K562 (cell line): ENCODE data around the gene LIFR. TPM values are rescaled to one million over a fixed set of nuclear protein-coding genes. Genes with fewer than 3 reads are reported as not detected.

Experiments
- ADNP ChIP-seq: fragments of 200-800 bp; sonication (Bioruptor generic); IDR thresholded peaks from 2 replicates; pipeline ENCODE4 v1.6.1; 2016; ENCODE audit warnings: missing genetic modification characterization, missing compliant biosample characterization
- ATF7 ChIP-seq: fragments of 450-650 bp; IDR thresholded peaks from 2 replicates; pipeline ENCODE4 v1.7.1; 2014; ENCODE audit warnings: mild to moderate bottlenecking, moderate library complexity
- CBX5 ChIP-seq: IDR thresholded peaks from 2 replicates; pipeline ENCODE4 v1.6.1; 2014; ENCODE audit warnings: low read depth, borderline replicate concordance
- CCNT2 ChIP-seq: IDR thresholded peaks from 2 replicates; pipeline ENCODE4 v1.6.1; 2011; ENCODE audit warnings: borderline replicate concordance, low read depth, mild to moderate bottlenecking, moderate library complexity, mixed read lengths, low read length; ENCODE audit not compliant: insufficient read length; ENCODE audit errors: extremely low read depth
- CREB3L1 ChIP-seq: fragments of 450-650 bp; IDR thresholded peaks from 2 replicates; pipeline ENCODE4 v1.6.1; 2014; ENCODE audit warnings: low read depth, mild to moderate bottlenecking, moderate library complexity, borderline replicate concordance
- DPF2 ChIP-seq: fragments of 450-650 bp; IDR thresholded peaks from 2 replicates; pipeline ENCODE4 v1.6.1; 2016
- HNRNPL ChIP-seq: fragments of 200-400 bp; formaldehyde crosslinking; IDR thresholded peaks from 2 replicates; pipeline ENCODE4 v1.6.1; 2017; ENCODE audit warnings: low read depth, mild to moderate bottlenecking, low read length
- L3MBTL2 ChIP-seq: fragments of 450-650 bp; IDR thresholded peaks from 2 replicates; pipeline ENCODE4 v1.6.1; 2016; ENCODE audit warnings: mild to moderate bottlenecking, moderate library complexity
- MTF1 ChIP-seq: fragments of 250-450 bp; sonication (Bioruptor Pico); IDR thresholded peaks from 2 replicates; pipeline ENCODE4 v1.9.0; 2021; ENCODE audit warnings: moderate library complexity, mild to moderate bottlenecking, inconsistent platforms, borderline replicate concordance
- PHF21A ChIP-seq: fragments of 450-650 bp; IDR thresholded peaks from 2 replicates; pipeline ENCODE4 v1.6.1; 2017; ENCODE audit warnings: low read depth, borderline replicate concordance
- POLR2H ChIP-seq: IDR thresholded peaks from 2 replicates; pipeline ENCODE4 v1.6.1; 2016; ENCODE audit warnings: missing genetic modification characterization, low read depth, mild to moderate bottlenecking, control low read depth, missing compliant biosample characterization, moderate library complexity
- SOX6 ChIP-seq: fragments of 450-650 bp; IDR thresholded peaks from 2 replicates; pipeline ENCODE4 v1.6.1; 2014; ENCODE audit warnings: mild to moderate bottlenecking
- ZBTB40 ChIP-seq, 2 experiments: fragments of 450-650 bp in 1 of 2; sonication (generic) in 1 of 2; formaldehyde crosslinking in 1 of 2; IDR thresholded peaks; 2 replicates each; pipeline versions ENCODE4 v1.7.1 to v1.9.0; 2016 to 2022; ENCODE audit warnings: inconsistent platforms in 1 of 2, mild to moderate bottlenecking in 1 of 2, missing genetic modification reagents in 1 of 2
- ZBTB9 ChIP-seq: fragments of 450-650 bp; formaldehyde crosslinking; IDR thresholded peaks from 2 replicates; pipeline ENCODE4 v1.4.0; 2020; ENCODE audit warnings: mild to moderate bottlenecking, moderate library complexity
- ZNF354B ChIP-seq: fragments of 250-450 bp; sonication (Bioruptor Pico); IDR thresholded peaks from 2 replicates; pipeline ENCODE4 v1.4.0; 2020
- polyA plus RNA-seq, 8 experiments: library from polyadenylated mRNA; depleted of rRNA in 4 of 8; stranded (reverse) in 5 of 8; unstranded in 3 of 8; fragments of >200 nt; fragmentation: Nextera tagmentation in 2 of 8; fragmentation: Illumina TruSeq in 1 of 8; extraction: Ambion mirVana in 2 of 8; extraction: Trizol in 1 of 8; gene quantifications; 2 replicates each; pipeline versions ENCODE4 v1.2.1 to v1.2.3, GENCODE V29; 2011 to 2014; ENCODE audit warnings: inconsistent platforms in 1 of 8, missing spikeins in 1 of 8
- total RNA-seq, 7 experiments: library from RNA; depleted of rRNA in 6 of 7; stranded (reverse); fragments of >200 nt in 6 of 7; fragmentation: Illumina TruSeq in 2 of 7; extraction: Trizol in 2 of 7; gene quantifications; 2 replicates each; pipeline versions ENCODE4 v1.2.1 to v1.2.3, GENCODE V29; 2011 to 2021; ENCODE audit warnings: low replicate concordance in 1 of 7

Gene LIFR
- total and polyA plus RNA-seq, 9 of the 15 experiments (the other 6 are each of a cell fraction or from before 2014, with no cell fraction given), result 0.43 to 5.7 (median 3.3) TPM

GRCh38 chr5:38556599-38557307 lies at the start of gene LIFR (continued):
- TF ChIP-seq ZBTB9 (no peak), ZBTB40 (IDR thresholded peaks at IDR 0.05) (peak; percentile 37; the same call in 1 of the 2 replicates), ZBTB40 (CRISPR knock-in tag; IDR thresholded peaks at IDR 0.05) (no peak), CCNT2 (peak; percentile 47), HNRNPL (no peak), ADNP (tag) (no peak), DPF2 (no peak), ZNF354B (CRISPR knock-in tag) (no peak), ATF7 (peak; percentile 24; the same call in 1 of the 2 replicates), CREB3L1 (peak; percentile 25; the same call in 1 of the 2 replicates), SOX6 (no peak; the same call in 1 of the 2 replicates), CBX5 (no peak), POLR2H (tag) (peak; percentile 48; the same call in 1 of the 2 replicates), MTF1 (no peak), L3MBTL2 (peak; percentile 68), PHF21A (0 out of 2 replicates have a peak, but pooled peaks have one; percentile 16)
- TF ChIP-seq, all 486 proteins: peak for 56
